Measurements from ENCODE around the gene PIAS1. TPM values are rescaled to one million over a fixed set of nuclear protein-coding genes. Genes with fewer than 3 reads are reported as not detected.
"Not testable (repeated sequence)": the region's sequence is repeated elsewhere in the genome, so short reads cannot be mapped to it uniquely, and the experiment has no call there.

The PIAS1 gene
- total RNA-seq, 6 donors from 2014 or later, result 44.7 to 114 (median 64.3) TPM

DNA sequence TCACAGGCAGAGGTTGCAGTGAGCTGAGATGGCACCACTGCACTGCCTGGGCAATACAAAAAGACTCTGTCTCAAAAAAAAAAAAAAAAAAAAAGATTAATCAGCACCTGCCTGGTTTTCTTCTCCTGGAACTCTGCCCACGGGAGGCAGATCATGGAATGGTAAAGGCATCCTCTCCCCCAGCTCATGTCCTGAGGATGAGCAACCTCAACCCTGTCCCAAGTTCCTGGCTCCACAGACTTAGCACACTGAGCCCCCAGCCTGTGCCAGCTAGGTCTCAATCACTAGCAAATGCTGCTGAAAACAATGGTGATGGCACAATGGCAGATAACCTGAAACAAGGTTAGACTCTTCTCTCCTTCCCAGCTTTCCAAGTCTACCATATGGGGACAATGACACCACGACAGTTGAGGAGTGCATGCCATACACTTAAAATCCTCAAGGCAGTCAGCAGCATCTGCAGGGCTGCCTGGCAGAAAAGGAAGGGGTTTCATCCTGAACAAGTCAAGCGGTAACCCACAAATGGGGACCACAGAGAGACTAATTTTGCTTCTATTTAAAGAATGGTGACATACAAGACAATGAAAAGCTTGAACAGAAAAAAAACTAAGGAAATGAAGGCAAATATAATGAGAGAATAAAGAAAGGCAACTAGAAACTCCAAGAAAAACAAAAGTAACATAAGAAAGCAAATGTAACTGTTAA lies 170.6 kb downstream of the PIAS1 start:
- DNase-seq (no peak), ATAC-seq (ENCODE audit: low FRiP score in 2 of 2) (no peak)
- no peak for TF ChIP-seq POLR2AphosphoS5 (IDR thresholded peaks at IDR 0.05)
- TF ChIP-seq, protein P1, sequence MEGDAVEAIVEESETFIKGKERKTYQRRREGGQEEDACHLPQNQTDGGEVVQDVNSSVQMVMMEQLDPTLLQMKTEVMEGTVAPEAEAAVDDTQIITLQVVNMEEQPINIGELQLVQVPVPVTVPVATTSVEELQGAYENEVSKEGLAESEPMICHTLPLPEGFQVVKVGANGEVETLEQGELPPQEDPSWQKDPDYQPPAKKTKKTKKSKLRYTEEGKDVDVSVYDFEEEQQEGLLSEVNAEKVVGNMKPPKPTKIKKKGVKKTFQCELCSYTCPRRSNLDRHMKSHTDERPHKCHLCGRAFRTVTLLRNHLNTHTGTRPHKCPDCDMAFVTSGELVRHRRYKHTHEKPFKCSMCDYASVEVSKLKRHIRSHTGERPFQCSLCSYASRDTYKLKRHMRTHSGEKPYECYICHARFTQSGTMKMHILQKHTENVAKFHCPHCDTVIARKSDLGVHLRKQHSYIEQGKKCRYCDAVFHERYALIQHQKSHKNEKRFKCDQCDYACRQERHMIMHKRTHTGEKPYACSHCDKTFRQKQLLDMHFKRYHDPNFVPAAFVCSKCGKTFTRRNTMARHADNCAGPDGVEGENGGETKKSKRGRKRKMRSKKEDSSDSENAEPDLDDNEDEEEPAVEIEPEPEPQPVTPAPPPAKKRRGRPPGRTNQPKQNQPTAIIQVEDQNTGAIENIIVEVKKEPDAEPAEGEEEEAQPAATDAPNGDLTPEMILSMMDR (IDR thresholded peaks at IDR 0.05), result no peak
- no peak for TF ChIP-seq POLR2A (IDR thresholded peaks at IDR 0.05)
- no peak for TF ChIP-seq EP300 (IDR thresholded peaks at IDR 0.05)
- peaks cover 10 to 21% (median 12%) of the 10 kb centered on the region in 4 donors for H3K4me1 ChIP-seq
- H3K36me3 ChIP-seq, result no peaks in the 10 kb centered on the region
- H3K9me3 ChIP-seq, result no peaks in the 10 kb centered on the region
- H3K27me3 ChIP-seq, result no peaks in the 10 kb centered on the region
- H3K27ac ChIP-seq, result no peak overlapping the region
- H3K4me3 ChIP-seq, result no peak overlapping the region
- WGBS, 2 donors, result 61 to 71% methylated on average over 3 of the region's 3 CpGs

DNA sequence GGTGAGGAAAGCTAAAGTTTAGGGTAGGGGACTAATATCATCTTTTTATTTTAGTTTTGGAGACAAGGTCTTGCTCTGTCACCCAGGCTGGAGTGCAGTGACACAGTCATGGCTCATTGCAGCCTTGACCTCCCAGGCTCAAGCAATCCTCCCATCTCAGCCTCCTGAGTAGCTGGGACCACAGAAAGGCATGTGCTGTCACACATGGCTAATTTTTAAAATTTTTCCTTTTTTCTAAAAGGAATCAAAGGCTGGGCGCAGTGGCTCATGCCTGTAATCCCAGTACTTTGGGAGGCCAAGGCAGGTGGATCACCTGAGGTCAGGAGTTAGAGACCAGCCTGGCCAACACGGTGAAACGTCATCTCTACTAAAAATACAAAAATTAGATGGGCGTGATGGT lies 171.3 kb downstream of the PIAS1 start:
- not testable (repeated sequence) for H3K36me3 ChIP-seq; H3K27me3 ChIP-seq; H3K4me3 ChIP-seq; H3K9me3 ChIP-seq; DNase-seq; H3K27ac ChIP-seq; ATAC-seq (ENCODE audit: low FRiP score in 2 of 2)
- H3K4me1 ChIP-seq, result peaks cover 14 to 27% (median 17%) of the 10 kb centered on the region in 4 donors
- 94% methylated on average over 4 of the region's 4 CpGs for WGBS, 2 donors

DNA sequence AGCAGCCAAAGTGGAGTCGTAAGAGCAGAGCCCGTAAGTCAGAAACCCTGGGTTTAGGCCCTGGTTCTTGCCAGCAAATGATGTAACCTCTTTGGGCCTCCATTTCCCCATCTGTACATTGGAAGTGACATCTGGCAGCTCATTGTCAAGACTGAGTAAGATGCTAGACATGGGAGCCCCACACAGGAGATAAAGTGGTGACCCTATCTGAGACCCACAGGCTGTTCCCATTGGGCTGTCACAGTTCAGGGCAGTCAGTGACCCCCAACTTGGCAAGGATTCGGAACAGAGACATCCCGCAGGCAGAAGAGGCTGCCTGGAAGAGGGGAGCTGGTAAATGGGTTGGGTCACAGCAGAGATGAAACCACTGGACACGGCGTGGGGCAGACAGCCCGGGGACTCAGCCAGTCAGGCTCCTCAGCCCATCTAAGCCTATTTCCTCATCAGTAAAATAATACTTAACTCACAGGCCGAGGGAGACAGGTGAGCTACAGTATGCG lies 173.6 kb downstream of the PIAS1 start:
- Histone ChIP-seq H3K27me3 (no peaks in the 10 kb centered on the region), H3K4me1 (peaks cover 14 to 29% (median 18%) of the 10 kb centered on the region in 4 donors), H3K27ac (peak overlapping the region in 1 of 4 donors; percentile 83), H3K4me3 (peak overlapping the region in 2 of 4 donors; percentile 80 to 99), H3K36me3 (no peaks in the 10 kb centered on the region), H3K9me3 (no peaks in the 10 kb centered on the region)
- WGBS, 2 donors, result 78 to 82% methylated on average over 6 to 9 of the region's 9 CpGs
- DNase-seq (no peak), ATAC-seq (ENCODE audit: low FRiP score in 2 of 2) (no peak)
- TF ChIP-seq EP300 (IDR thresholded peaks at IDR 0.05) (no peak), POLR2A (IDR thresholded peaks at IDR 0.05) (no peak), POLR2AphosphoS5 (IDR thresholded peaks at IDR 0.05) (no peak)
- TF ChIP-seq, protein P1 (IDR thresholded peaks at IDR 0.05), result no peak

DNA sequence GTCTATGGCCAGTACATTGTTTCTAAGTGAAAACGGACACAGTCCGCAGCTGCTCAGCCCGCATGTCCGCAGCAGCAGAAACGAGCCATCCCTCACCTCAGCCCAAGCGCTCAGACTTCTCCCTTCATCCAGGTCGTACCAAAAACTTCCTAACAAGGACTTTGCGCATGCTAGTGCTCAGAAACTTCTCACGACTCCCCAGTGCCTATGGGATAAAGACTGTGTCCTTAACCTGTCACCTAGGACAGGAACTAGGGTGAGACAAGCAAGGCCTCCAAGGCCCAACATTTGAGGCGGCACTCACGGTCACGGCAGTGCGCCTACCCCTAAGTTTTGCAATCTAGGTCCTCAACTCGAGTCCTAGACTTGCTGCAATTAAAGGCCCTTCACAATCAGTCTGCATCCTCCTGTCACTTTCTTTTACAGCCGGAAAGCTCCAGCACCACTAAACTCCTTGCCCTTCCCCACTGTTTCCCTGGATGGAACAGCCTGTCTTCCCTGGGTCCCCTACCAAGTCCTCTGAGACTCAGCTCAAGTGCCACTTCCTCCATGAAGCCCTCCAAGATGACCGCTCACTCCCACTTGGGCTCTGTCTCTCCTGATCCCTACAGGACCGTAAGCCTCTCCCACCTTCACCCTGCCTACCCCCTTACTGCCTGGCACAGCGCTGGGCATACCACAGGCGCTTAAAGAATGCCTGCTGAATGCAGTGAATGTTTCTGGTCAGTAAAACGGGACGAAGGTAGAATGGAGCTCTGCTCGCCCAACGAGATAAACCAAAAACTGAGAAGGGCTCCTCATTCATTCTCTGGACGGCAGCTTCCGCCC lies 174.2 kb downstream of the PIAS1 start:
- H3K4me1 ChIP-seq, result peaks cover 14 to 29% (median 18%) of the 10 kb centered on the region in 4 donors
- H3K4me3 ChIP-seq, result peak overlapping the region; percentile 62 to 99 (median 74)
- H3K9me3 ChIP-seq, result no peaks in the 10 kb centered on the region
- H3K27me3 ChIP-seq, result no peaks in the 10 kb centered on the region
- no peak for DNase-seq
- ATAC-seq (ENCODE audit: low FRiP score in 2 of 2), result no peak
- peak overlapping the region in 3 of 4 donors; percentile 74 to 86 (median 83) for H3K27ac ChIP-seq
- no peak for TF ChIP-seq EP300 (IDR thresholded peaks at IDR 0.05)
- TF ChIP-seq, protein P1 (IDR thresholded peaks at IDR 0.05), result no peak
- TF ChIP-seq POLR2A (IDR thresholded peaks at IDR 0.05), result no peak
- H3K36me3 ChIP-seq, result no peaks in the 10 kb centered on the region
- WGBS, 2 donors, result 36 to 40% methylated on average over 25 of the region's 25 CpGs

DNA sequence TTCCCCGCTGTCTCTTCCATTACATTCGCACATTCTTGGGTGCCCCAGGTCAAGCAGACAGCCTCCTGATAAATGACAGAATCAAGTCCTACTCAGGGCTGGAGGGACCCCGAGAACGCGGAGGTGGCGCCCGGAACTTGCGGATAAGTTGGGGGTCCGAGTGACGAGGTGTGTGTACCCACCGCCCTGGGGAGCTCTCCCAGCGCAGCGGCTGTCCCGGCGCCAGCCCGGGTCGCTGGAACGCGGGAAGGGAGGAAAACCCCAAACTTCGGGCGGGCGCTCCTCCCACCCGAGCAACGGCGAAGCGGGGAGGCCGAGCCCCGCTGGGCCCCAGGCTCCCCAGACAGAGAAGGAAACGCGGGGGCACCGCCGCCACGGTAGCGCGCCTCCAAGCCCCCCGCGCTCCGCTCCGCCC lies 174.9 kb downstream of the PIAS1 start:
- peak overlapping the region; percentile 62 to 99 (median 74) for H3K4me3 ChIP-seq
- DNase-seq, result no peak
- H3K27me3 ChIP-seq, result no peaks in the 10 kb centered on the region
- H3K36me3 ChIP-seq, result no peaks in the 10 kb centered on the region
- TF ChIP-seq POLR2A (IDR thresholded peaks at IDR 0.05) (no peak), EP300 (IDR thresholded peaks at IDR 0.05) (no peak), POLR2AphosphoS5 (IDR thresholded peaks at IDR 0.05) (no peak)
- TF ChIP-seq, protein P1 (IDR thresholded peaks at IDR 0.05), result no peak
- WGBS, 2 donors, result 0 to 1% methylated on average over 18 to 23 of the region's 39 CpGs
- peak overlapping the region; percentile 62 to 86 (median 78) for H3K27ac ChIP-seq
- peaks cover 14 to 29% (median 18%) of the 10 kb centered on the region in 4 donors for H3K4me1 ChIP-seq
- ATAC-seq (ENCODE audit: low FRiP score in 2 of 2), result peak in 1 of 2 donors; percentile 30
- H3K9me3 ChIP-seq, result no peaks in the 10 kb centered on the region
